Skeletal muscle cell (primary cell): ENCODE results near the gene FAM9C.
"Not testable (repeated sequence)": the region's sequence is repeated elsewhere in the genome, so short reads cannot be mapped to it uniquely, and the experiment has no call there.

Source experiments
- DNase-seq: peaks from one replicate; pipeline ENCODE4 v3.0.0-alpha.2; 2010; ENCODE audit warnings: low read depth
- H3K4me3 ChIP-seq: 2 replicates; pipeline ENCODE4 v1.5.1; 2011; ENCODE audit warnings: low read depth, mild to moderate bottlenecking, control low read depth, low read length, moderate library complexity

Gene FAM9C

DNA sequence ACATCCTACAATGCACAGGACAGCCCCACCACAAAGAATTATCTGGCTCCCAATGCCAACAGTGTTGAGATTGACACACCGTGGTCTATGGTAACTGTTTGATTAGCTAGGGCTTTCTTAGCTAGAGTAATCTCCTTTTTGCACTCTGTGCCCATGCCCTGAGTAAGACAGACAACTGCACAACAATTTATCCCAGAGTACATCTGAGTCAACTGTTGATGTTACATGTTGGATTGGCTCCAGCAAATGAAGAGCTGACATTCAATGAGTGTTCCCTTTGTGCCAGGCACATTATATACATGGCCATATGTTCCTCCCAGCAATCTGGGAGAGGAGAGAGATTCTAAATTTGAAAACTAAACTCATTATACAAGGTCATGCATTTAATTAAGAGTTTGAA lies 3.9 kb upstream of the FAM9C start:
- DNase-seq, result peak; percentile 72
- H3K4me3 ChIP-seq, result no peak overlapping the region

DNA sequence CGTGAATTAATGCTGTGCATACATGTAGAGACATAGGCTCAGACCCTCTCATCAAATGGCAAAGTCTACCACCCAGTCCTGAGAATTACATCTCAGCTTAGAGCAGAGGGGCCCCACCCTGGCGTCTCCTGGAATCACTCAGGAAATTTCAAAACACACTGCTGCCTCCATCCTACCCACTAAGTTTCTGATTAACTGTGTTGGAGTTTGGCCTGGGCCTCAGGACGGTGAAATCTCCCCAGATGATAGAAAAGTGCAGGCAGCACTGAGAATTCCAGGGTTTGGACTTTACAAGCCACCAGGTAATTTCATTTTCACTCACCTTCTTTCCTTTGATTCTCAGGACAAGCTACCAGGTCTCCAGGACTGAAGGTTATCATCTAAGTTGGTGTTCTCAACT lies 3.3 kb upstream of the FAM9C start:
- H3K4me3 ChIP-seq, result no peak overlapping the region
- DNase-seq, result no peak

DNA sequence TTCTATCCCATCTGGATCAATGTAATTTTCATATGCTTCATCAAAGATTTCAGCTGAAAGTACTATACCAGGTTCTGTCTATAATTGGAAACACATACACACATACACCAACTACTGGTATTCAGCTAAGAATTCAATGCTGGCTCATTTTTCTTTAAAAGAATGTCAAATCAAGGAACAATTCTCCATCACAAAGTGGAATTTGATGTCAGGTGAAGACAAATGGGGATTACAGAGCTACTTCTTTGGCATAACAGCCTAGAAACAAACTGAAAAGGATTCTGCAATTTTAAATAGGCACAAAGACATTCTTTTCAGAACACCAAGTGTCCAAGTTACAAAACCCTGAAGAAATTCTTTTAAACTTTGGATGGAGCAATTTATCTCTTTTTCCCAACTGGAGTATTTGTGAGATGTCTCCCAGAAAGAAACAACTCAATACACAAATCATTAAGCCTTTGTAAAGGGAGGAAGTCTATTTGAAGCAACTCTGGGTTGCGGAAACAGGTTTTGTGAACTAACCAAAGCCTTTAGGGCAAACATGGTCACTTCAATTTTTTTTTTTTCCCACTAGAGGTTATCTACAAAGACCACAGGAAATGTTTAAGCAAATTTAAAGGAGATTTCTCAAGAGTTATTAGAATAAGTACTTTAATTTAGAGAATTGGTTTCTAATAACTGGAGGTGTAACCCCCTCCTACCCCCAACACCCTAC lies 1.9 kb upstream of the FAM9C start:
- no peak for DNase-seq

DNA sequence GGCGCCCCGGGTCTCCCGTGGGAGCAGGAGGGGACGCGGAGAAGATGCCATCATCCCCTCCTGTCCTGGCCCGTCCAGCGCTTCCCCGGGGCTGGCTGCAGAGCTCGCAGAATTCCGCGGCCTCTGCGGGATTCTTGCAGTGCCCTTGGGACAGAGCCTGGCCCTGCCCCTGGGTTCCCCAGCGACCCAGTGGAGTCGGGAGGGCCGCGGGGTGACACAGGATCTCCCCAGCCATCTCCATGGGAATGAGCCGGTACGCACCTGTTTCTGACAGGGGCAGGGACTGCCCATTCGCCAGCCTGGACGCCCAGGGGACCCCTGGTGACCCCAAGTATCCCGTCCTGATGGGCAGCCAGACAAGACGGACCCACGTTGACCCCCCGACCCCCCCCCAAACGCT lies 482 bp downstream of the FAM9C start:
- no peak overlapping the region for H3K4me3 ChIP-seq
- no peak for DNase-seq

More for the DNA sequence above, 1.9 kb upstream of the FAM9C start:
- no peak overlapping the region for H3K4me3 ChIP-seq

DNA sequence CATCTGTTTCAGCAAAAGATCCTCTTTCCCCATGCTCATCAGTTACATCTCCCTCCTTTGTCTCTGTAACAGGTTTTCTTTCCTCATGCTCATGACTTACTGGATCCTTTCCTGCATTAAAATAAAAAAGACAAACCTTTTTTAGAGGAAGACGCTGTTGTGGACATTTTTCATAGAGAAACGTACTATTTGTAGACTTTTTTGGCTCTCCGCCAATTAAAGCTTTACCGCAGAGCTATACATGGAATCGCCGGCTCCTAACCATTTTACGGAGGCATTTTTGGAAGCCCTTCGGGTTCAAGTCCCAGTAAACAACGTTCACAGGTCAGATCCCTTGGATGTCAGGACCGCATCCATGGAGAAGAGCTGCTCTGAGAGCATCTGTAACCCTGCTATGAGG lies 1.3 kb downstream of the FAM9C start:
- no peak for DNase-seq
- H3K4me3 ChIP-seq, result no peak overlapping the region

DNA sequence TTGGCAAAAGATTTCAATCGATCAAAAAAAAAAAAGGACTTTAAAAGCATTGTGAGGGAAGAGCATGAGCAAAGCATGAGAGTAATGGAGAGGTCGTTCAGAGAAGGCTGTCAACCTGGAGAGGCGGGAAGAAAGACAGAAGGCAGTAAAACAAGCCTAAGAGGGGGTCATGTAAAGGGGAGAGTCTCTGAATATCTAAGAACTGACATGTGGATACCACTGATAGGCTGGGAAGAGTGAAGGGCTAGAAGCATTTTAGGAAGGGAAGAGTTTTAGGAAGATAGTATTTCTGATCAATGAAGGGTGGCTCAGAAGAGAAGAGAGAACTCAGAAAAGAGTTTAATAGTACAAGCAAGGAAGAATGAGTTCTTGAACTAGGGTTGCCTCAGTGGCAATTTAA lies 7.5 kb downstream of the FAM9C start:
- no peak overlapping the region for H3K4me3 ChIP-seq
- DNase-seq, result no peak

DNA sequence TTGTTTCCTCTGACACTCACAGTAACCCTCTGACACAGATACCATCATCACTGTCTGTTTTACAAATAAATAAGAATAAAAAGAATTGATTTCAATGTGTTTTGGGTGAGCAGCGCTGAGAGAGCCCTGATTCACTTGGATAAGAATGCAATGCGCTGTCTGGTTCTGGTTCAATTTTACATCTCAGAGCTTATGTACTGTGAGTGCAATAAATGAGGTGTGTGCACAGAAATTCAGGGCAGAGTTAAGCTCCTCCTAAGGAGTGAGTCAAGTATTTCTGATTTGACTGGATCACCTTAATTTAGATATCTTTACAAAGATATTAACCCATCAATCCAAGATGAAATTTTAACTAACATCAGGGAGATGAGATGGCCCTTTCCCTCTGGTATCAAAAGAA lies 11.2 kb downstream of the FAM9C start:
- no peak overlapping the region for H3K4me3 ChIP-seq
- peak; percentile 31 for DNase-seq

DNA sequence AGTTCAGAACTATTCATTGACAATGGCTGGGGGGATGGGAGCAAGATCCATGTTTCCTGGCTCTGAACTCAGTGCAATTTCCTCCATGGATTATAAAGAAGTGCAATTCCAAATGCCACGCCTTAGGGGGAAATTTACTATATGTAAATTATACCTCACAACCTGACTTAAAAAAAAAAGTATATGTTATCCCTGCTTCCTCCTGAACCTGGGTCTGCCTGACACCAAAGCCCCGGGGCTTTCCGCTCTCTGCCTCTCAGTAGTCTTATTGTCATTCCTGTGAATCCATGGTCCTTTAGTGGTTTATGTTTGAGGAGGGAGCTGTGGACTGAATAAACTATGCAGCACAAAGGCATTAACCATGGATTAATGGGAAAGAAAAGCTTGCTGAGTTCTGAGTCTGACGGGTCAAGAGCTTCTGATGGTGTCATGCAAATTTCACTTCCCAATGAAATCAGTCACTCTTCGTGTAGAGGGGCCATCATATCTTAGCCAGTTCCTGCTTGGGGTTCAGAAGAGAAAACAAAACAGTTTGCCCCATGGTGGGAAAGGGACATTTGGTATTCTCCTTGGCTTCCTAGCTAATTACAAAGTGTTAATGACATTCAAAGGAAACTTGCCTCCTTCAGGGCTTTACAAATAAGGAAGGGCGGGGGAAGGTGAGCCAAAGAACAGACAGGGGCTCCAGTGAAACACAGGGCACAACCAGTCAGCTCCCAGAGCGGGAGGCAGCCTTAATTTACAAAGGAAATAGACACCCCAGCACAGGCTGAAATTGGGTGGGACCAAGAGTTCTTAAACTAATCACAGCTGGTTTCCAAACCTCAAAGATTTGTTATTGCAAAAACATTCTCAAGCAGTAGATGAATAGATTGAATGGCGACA lies 14.3 kb downstream of the FAM9C start:
- H3K4me3 ChIP-seq, result no peak overlapping the region
- DNase-seq, result no peak

DNA sequence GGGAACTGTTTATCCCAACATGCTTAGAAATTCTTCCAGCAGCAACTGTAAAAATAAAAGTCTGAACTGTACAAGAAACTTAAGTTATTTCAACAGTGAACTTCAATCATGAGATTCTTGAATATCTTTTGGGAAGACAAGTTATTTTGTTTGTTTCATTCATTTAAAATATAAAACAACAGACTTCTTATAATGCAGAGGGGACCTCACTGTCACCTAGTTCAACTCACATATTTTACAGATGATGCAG lies 14.9 kb downstream of the FAM9C start:
- DNase-seq, result no peak
- H3K4me3 ChIP-seq, result no peak overlapping the region

DNA sequence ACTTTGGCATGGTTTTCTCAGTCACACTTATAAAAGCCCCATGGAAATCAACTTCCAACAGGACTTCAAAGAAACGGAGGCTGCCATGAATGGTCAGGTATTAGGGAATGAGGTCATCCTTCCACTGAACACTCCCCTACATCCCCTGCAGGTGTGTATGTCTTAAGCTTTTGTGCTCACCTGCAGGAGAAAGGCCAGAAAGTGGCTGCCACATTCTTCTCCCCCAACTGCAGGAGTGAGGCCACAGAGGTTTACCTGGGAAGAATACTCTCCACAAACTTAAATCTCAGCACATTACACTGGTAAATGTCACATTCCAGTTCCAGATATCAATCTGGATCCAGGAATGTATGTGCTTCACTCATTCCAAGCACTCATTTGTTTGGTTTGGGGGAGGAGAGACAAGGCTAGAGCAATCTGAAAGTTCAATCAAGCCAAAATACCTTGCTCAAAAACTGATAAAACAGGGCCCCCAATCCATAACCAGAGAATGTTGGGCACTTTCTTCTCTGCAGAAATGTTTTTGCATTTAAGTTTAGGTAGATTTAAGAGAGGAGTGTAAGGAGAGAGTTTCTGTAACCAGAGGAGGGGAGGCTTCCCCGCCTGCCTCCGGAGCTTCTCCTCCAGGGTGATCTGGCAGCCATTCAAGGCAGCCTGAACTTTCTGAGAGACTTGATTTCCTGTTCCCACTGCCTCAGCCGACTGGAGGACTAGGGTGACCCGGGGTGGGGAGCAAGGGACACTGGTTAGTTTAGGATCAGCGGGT lies 15.4 kb downstream of the FAM9C start:
- no peak for DNase-seq
- H3K4me3 ChIP-seq, result no peak overlapping the region

DNA sequence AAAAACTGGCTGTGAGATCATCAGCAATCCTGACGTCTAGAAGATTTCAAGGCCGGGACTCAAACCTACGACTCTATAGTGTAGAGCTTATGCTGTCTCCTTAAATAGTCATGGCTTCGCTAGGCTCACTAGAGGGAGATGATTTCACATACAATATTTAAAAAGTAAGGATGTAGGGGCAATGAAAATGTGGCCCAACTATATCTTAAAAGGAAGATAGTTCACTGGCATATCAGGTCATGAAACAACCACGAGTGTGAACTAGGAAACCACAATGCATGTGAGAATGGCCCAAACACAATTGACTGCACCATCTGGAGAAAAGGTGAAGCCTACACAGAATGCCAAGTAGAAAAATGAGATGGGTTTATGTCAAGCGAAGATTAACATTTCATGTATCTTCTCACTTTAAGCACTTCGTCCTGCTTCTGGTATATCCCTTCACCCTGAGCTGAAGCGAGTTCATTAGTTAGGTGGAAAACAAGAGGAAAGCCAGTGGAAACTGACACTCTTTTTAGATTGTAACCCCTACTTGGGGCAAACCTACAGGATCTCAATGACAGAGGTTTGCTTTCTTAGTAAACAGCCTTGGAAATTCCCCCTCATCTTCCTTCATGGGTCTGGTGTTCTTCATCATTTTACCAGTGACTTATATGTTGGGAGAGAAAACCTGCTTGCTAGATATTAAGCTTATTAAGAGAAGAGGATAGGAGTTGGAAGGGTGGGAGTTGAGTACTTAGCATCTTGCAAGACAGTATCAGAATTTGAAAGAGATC lies 17.4 kb downstream of the FAM9C start:
- no peak for DNase-seq
- no peak overlapping the region for H3K4me3 ChIP-seq

DNA sequence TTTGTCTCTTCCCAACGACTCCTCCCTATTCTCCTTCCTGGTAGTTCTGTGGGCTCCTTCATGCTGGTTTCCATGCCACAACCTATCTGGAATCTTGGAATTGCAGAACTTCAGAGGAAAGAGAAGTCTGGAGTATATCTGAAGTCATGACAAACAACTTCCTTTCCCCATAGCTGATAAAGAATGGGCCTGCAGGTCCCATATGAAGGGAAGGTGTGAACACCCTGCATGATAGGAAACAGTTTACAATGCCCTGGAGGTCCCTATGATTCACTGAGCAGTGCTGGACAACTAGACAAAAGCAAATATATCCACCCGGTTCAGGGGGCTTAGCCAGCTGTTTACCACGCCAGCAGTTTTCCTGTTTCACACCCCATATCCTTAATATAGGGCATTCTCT lies 19.4 kb downstream of the FAM9C start:
- DNase-seq, result no peak
- no peak overlapping the region for H3K4me3 ChIP-seq

DNA sequence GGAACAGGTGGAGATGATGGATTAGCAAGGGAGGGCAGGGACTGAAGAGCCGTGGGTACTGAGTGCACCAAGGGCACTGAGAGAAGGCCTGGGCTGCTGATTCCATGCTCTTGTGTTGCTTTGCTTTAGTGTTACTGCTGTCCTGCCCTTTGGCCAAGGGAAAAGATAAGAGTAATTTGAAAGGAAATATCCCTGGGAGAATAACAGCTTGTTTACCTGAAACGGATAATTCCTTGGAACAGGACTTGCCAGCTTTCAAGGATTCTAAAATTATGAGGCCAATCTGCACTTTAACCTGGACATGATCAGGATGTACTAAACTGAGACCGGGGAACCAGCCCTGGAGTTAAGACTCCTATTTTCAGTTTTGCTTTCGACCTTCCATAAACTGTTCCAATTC lies 20.4 kb downstream of the FAM9C start:
- DNase-seq, result no peak
- H3K4me3 ChIP-seq, result no peak overlapping the region

DNA sequence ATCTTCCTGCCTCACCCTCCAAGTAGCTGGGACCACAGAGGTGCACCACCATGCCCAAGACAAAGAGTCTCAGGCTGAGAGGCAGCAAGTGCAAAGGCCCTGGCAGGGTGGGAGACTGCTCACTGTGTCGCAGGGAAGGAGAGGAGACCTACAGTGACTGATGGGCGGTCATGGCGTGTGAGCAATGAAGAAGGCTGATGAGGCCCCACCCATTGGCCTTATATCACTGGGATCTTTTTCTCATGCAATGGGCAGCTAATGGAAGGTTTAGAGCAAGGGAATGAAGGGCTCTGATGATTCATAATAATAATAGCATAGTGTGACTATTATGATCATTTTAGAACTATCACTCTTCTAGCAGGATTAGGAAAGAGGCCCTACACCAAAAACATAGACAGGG lies 20.9 kb downstream of the FAM9C start:
- no peak overlapping the region for H3K4me3 ChIP-seq
- DNase-seq, result no peak

DNA sequence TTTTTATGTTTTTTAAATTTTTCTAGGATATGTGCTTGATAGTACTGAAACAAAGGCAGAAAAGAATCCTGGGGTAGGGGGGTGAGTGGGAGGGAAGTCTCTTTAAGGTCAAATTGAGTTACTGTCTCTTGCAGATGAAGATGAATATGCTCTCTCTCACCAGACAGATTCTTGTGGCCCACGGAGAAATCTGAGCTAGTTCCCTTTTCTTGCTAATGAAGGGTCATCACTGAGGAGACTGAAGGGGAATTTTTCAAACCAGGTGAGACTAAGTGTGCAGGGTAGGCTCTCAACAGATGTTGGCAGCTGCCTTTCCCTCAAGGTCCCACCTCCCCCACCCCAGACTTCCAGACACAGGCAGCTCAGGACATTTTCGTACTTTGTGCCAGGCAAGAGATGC lies 21.5 kb downstream of the FAM9C start:
- no peak for DNase-seq
- no peak overlapping the region for H3K4me3 ChIP-seq

DNA sequence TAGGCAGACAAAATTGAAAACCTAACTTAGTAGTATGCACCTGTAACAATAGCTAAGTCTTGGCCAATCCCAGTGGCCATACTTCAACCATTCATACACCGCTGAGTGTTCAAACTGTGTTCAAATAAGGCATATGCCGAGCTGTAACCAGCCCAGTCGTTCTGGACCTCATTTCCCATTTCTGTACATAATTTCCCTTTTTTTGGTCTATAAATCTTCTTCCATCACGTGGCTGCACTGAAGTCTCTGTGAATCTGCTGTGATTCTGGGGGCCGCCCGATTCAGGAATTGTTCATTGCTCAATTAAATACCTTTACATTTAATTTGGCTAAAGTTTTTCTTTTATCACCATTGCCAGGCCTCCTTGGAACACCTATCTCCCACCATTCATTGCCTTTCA lies 27.7 kb downstream of the FAM9C start:
- not testable (repeated sequence) for H3K4me3 ChIP-seq, DNase-seq

DNA sequence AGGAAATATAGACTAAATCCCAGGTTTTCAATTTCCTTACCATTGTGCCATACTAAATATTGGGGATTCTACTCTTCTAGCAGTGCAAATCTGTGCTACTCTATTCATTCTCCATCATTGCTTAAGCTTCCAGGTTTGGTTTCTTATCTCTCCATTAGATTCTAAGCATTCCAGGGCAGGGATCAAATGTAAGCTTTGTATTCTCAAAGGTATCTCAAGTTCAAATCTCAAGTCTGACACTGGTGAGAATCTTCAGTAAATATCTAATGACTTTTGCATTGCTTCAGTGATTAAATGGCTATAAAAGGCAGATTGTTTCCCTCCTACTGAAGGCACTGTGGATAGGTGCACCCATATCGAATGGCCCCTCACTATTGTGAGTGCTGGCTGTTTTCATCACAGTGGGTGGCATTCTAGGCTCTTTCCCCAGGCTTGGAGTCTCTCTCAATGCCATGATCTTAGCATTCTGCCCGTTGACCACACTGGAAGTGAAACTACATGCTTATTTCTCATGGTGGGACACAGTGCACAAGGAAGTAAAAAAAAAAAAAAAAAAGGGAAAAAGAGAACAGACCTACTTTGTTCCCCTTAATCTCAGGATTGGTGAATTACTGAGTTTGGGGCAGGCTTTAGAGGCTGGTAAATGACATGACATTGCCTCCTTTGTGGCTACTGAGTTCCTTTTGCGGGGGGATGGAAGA lies 28.7 kb downstream of the FAM9C start:
- no peak for DNase-seq
- no peak overlapping the region for H3K4me3 ChIP-seq

DNA sequence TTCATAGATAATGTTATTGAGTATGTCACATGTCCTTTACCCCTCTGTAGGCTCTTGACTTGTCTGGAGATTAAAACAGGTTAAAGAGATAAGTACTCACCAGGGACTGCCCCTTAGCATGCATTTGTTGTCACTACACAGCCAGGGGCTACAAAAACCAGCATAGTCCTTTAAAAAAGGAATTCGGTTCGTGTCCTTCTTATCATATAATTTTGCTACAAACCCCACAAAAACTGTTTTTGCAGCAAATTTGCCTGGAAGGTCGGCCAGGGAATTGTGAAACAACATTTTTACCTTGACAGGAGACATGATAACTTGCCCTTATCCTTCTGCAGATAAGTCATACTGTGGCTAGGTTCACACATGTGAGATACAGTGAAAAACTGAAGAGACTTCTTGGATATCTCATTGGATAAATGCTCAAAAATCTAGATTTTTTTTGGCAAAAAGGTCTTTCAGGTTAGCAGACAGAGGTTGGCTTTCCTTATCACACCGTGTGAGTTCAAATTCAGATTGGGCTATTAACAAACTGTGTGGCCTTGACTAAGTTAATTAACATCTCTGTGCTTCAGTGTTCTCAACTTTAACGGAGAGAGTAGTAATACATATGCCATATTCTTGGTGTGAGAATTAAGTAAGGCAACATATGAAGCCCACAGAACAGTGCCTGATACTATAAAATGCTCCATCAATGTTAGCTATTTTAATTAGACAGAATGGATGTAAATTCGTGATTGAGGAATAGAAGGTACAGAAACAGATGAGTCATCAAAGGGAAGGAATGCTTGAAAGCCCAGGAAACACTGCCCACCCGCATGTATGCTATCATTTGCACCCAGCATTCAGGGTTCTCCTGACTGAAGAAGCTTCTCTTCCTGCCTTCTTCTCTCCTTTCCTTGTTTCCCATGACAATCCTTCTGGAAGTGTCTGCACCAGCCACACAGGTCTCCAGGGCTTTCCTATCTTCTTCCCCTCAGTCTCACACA lies 30.0 kb downstream of the FAM9C start:
- no peak for DNase-seq
- no peak overlapping the region for H3K4me3 ChIP-seq
